H1 (cell line): Measurements from ENCODE around the gene STARD9. TPM values are rescaled to one million over a fixed set of nuclear protein-coding genes. Genes with fewer than 3 reads are reported as not detected.
A peak's percentile ranks its signal among the peaks of the same experiment; 100 is the strongest.

Source experiments
- CTCF ChIA-PET: fragments of 300-600 bp; sonication (Branson Sonifier 250); formaldehyde crosslinking; loops from one replicate; lab custom pipeline; 2021; ENCODE audit not compliant: partially characterized antibody; lab: Charles Lee
- POLR2A ChIA-PET: fragments of 300-600 bp; sonication (Branson Sonifier 250); formaldehyde crosslinking; loops from one replicate; lab custom pipeline; 2021; ENCODE audit warnings: inconsistent platforms; ENCODE audit not compliant: partially characterized antibody; lab: Charles Lee
- DNase-seq, 2 experiments: peaks; one replicate each; pipeline versions ENCODE4 v3.0.0 to v3.0.0-alpha.2; 2010 to 2022; ENCODE audit warnings: low spot score in 2 of 2, low read depth in 1 of 2, mixed read lengths in 1 of 2
- FAIRE-seq: peaks from 2 replicates; lab custom pipeline; 2011; peaks lifted over from hg19 to GRCh38; lab: Jason Lieb, UNC
- H2AFZ ChIP-seq: 2 replicates; pipeline ENCODE4 v1.8.1; 2012; ENCODE audit warnings: low read length, inconsistent platforms
- H2AK5ac ChIP-seq: 2 replicates; pipeline ENCODE4 v1.6.1; 2013; ENCODE audit warnings: low read depth, low read length
- H2BK120ac ChIP-seq: replicated peaks from 2 replicates; pipeline ENCODE3; 2013; ENCODE audit warnings: low read depth, low read length, inconsistent platforms
- H2BK12ac ChIP-seq: 2 replicates; pipeline ENCODE4 v1.6.1; 2013; ENCODE audit warnings: low read depth, low read length
- H2BK15ac ChIP-seq: 2 replicates; pipeline ENCODE4 v1.6.1; 2013; ENCODE audit warnings: low read length
- H2BK20ac ChIP-seq: 2 replicates; pipeline ENCODE4 v1.6.1; 2013; ENCODE audit warnings: low read length
- H2BK5ac ChIP-seq: 2 replicates; pipeline ENCODE4 v1.6.1; 2013; ENCODE audit warnings: low read depth, low read length
- H3K14ac ChIP-seq: 2 replicates; pipeline ENCODE4 v1.6.1; 2013; ENCODE audit warnings: inconsistent platforms; ENCODE audit not compliant: insufficient read length
- H3K18ac ChIP-seq: 2 replicates; pipeline ENCODE4 v1.6.1; 2013; ENCODE audit warnings: low read length; ENCODE audit errors: extremely low read depth
- H3K23ac ChIP-seq: 2 replicates; pipeline ENCODE4 v1.6.1; 2013; ENCODE audit warnings: inconsistent platforms; ENCODE audit not compliant: insufficient read length
- H3K23me2 ChIP-seq: 2 replicates; pipeline ENCODE4 v1.6.1; 2013; ENCODE audit warnings: low read depth, low read length
- H3K27ac ChIP-seq: 2 replicates; pipeline ENCODE4 v1.6.1; 2011; ENCODE audit warnings: low read depth, low read length, inconsistent platforms
- H3K27me3 ChIP-seq, 4 experiments: replicated peaks in 1 of 4; 1 replicate in 1 of 4; 2 replicates in 3 of 4; pipeline versions ENCODE4 v1.6.1 to v1.8.1; 2011 to 2013; ENCODE audit warnings: low read length in 3 of 4, mild to moderate bottlenecking in 3 of 4, inconsistent platforms in 2 of 4, mixed read lengths in 2 of 4, moderate library complexity in 1 of 4; ENCODE audit not compliant: control insufficient read depth in 3 of 4, insufficient read depth in 3 of 4; ENCODE audit errors: extremely low read depth in 1 of 4
- H3K36me3 ChIP-seq, 4 experiments: 2 replicates each; pipeline versions ENCODE4 v1.6.1 to v1.8.1; 2011 to 2013; ENCODE audit warnings: mild to moderate bottlenecking in 4 of 4, low read length in 3 of 4, moderate library complexity in 2 of 4, control low read depth in 1 of 4, inconsistent platforms in 1 of 4; ENCODE audit not compliant: insufficient read depth in 4 of 4, control insufficient read depth in 2 of 4
- H3K4ac ChIP-seq: replicated peaks from 2 replicates; pipeline ENCODE3; 2013; ENCODE audit warnings: low read length, low read depth, mixed read lengths, inconsistent platforms; ENCODE audit not compliant: insufficient read length
- H3K4me1 ChIP-seq, 4 experiments: replicated peaks in 1 of 4; 1 replicate in 1 of 4; 2 replicates in 3 of 4; pipeline versions ENCODE4 v1.6.1 to v1.8.1; 2011 to 2013; ENCODE audit warnings: low read length in 3 of 4, inconsistent platforms in 2 of 4, mixed read lengths in 1 of 4; ENCODE audit not compliant: insufficient read depth in 4 of 4, control insufficient read depth in 3 of 4
- H3K4me2 ChIP-seq, 2 experiments: 2 replicates each; pipeline versions ENCODE4 v1.6.1 to v1.8.1; 2011 to 2013; ENCODE audit warnings: low read depth in 2 of 2, low read length in 2 of 2, control low read depth in 1 of 2, inconsistent platforms in 1 of 2, mild to moderate bottlenecking in 1 of 2; ENCODE audit not compliant: insufficient read depth in 1 of 2
- H3K4me3 ChIP-seq, 4 experiments: fragments of 200-600, 300-600 bp in 1 of 4; sonication (generic), shearing (Covaris generic), sonication (Bioruptor Twin) in 1 of 4; 2 replicates each; pipeline versions ENCODE4 v1.5.1 to v1.8.1; 2011 to 2016; ENCODE audit warnings: low read length in 4 of 4, low read depth in 3 of 4, control low read depth in 2 of 4, inconsistent platforms in 2 of 4, mild to moderate bottlenecking in 2 of 4, mixed read lengths in 1 of 4, moderate library complexity in 1 of 4; ENCODE audit not compliant: insufficient read depth in 2 of 4; ENCODE audit errors: extremely low read depth in 1 of 4
- H3K56ac ChIP-seq: replicated peaks from 2 replicates; pipeline ENCODE3; 2013; ENCODE audit warnings: low read depth, mild to moderate bottlenecking, mixed read lengths, low read length, inconsistent platforms; ENCODE audit not compliant: insufficient read length
- H3K79me1 ChIP-seq: 2 replicates; pipeline ENCODE4 v1.6.1; 2013; ENCODE audit warnings: low read depth, low read length, control low read depth
- H3K79me2 ChIP-seq, 2 experiments: 2 replicates each; pipeline versions ENCODE4 v1.6.1 to v1.8.1; 2012 to 2013; ENCODE audit warnings: low read length in 2 of 2, mild to moderate bottlenecking in 2 of 2, inconsistent platforms in 1 of 2; ENCODE audit not compliant: insufficient read depth in 2 of 2, control insufficient read depth in 1 of 2
- H3K9ac ChIP-seq, 4 experiments: replicated peaks in 1 of 4; 1 replicate in 1 of 4; 2 replicates in 3 of 4; pipeline versions ENCODE4 v1.6.1 to v1.8.1; 2011 to 2013; ENCODE audit warnings: low read depth in 3 of 4, low read length in 3 of 4, control low read depth in 2 of 4, mild to moderate bottlenecking in 2 of 4, moderate library complexity in 2 of 4, inconsistent platforms in 1 of 4; ENCODE audit errors: extremely low read depth in 1 of 4
- H3K9me3 ChIP-seq, 2 experiments: 2 replicates each; pipeline versions ENCODE4 v1.6.1 to v1.8.1; 2012 to 2013; ENCODE audit warnings: mild to moderate bottlenecking in 2 of 2, moderate library complexity in 2 of 2, control low read depth in 1 of 2, inconsistent platforms in 1 of 2, low read depth in 1 of 2, low read length in 1 of 2, mixed read lengths in 1 of 2; ENCODE audit not compliant: insufficient read depth in 2 of 2
- H4K20me1 ChIP-seq, 2 experiments: replicated peaks in 1 of 2; 2 replicates each; pipeline versions ENCODE3 to v1.8.1; 2011 to 2013; ENCODE audit warnings: inconsistent platforms in 2 of 2, low read length in 2 of 2, mild to moderate bottlenecking in 1 of 2; ENCODE audit not compliant: insufficient read depth in 2 of 2, control insufficient read depth in 1 of 2
- H4K5ac ChIP-seq: 2 replicates; pipeline ENCODE4 v1.6.1; 2013; ENCODE audit warnings: low read length, low read depth, mixed read lengths, inconsistent platforms; ENCODE audit not compliant: insufficient read length
- H4K8ac ChIP-seq: 2 replicates; pipeline ENCODE4 v1.8.0; 2013; ENCODE audit warnings: mild to moderate bottlenecking, moderate library complexity, low read length, inconsistent platforms; ENCODE audit not compliant: insufficient read depth; ENCODE audit errors: extremely low read depth
- H4K91ac ChIP-seq: replicated peaks from 2 replicates; pipeline ENCODE3; 2013; ENCODE audit warnings: low read length, mixed read lengths, inconsistent platforms; ENCODE audit not compliant: insufficient read length
- CBX5 ChIP-seq: fragments of 300-800, 300-1000 bp; sonication (generic); IDR thresholded peaks from 2 replicates; pipeline ENCODE4 v1.7.1; 2016; ENCODE audit warnings: antibody characterized with exemption, low read length, low read depth
- CBX8 ChIP-seq: fragments of 300-800, 300-1000 bp; sonication (generic); IDR thresholded peaks from 2 replicates; pipeline ENCODE4 v1.7.1; 2016; ENCODE audit warnings: low read depth, low read length, borderline replicate concordance
- CREB1 ChIP-seq: IDR thresholded peaks from 2 replicates; pipeline ENCODE4 v1.6.1; 2012; ENCODE audit warnings: inconsistent platforms
- CTBP2 ChIP-seq: IDR thresholded peaks from 2 replicates; pipeline ENCODE4 v1.7.0; 2011; ENCODE audit warnings: borderline replicate concordance, mild to moderate bottlenecking, moderate library complexity, mixed read lengths, low read length; ENCODE audit not compliant: insufficient read depth, insufficient read length
- GTF2F1 ChIP-seq: IDR thresholded peaks from 2 replicates; pipeline ENCODE4 v1.6.1; 2012; ENCODE audit warnings: low read depth, low read length, improper control_type of control experiment, borderline replicate concordance
- POLR2A ChIP-seq, 2 experiments: IDR thresholded peaks; 1 replicate in 1 of 2; 2 replicates in 1 of 2; pipeline ENCODE4 v1.6.1; 2011; ENCODE audit warnings: low read depth in 2 of 2, low read length in 2 of 2, mild to moderate bottlenecking in 2 of 2; ENCODE audit errors: control extremely low read depth in 1 of 2
- SRF ChIP-seq: IDR thresholded peaks from 2 replicates; pipeline ENCODE4 v1.6.1; 2011; ENCODE audit warnings: mild to moderate bottlenecking, low read depth, low read length, moderate library complexity
- TBP ChIP-seq: IDR thresholded peaks from 2 replicates; pipeline ENCODE4 v1.6.1; 2011; ENCODE audit warnings: low read depth, low read length, improper control_type of control experiment
- WGBS, 2 experiments: shearing (Covaris generic) in 1 of 2; methylation state at CpG; one replicate each; pipeline versions ENCODE4 v1.1.6 to v1.1.7; 2013 to 2015; ENCODE audit warnings: low lambda C conversion rate in 2 of 2, mixed read lengths in 2 of 2, inconsistent platforms in 1 of 2, low coverage in 1 of 2, missing lambda C conversion rate in 1 of 2; ENCODE audit not compliant: insufficient replicate concordance in 2 of 2, insufficient coverage in 1 of 2, insufficient read length in 1 of 2; ENCODE audit errors: extremely low coverage in 1 of 2, missing lambda C conversion rate in 1 of 2; 5-methylcytosine and 5-hydroxymethylcytosine counted together
- polyA plus RNA-seq, 7 experiments: library from polyadenylated mRNA; depleted of rRNA in 3 of 7; stranded (reverse) in 5 of 7; unstranded in 2 of 7; fragments of >200 nt in 5 of 7; fragments of 200-250 nt in 2 of 7; gene quantifications; 1 replicate in 5 of 7; 2 replicates in 1 of 7; 4 replicates in 1 of 7; pipeline versions ENCODE4 v1.2.1 to v1.2.3, GENCODE V29; 2011 to 2013; ENCODE audit warnings: missing spikeins in 2 of 7, mixed read lengths in 2 of 7
- total RNA-seq: library from RNA; stranded (reverse); fragmentation: NEBNext Ultra II Directional; extraction: Animal tissue kit (Norgen Biotek cat#: 25700); gene quantifications from 2 replicates; pipeline ENCODE4 v1.2.1, GENCODE V29; 2021
- TF ChIP-seq, protein P1 (sequence below): IDR thresholded peaks from 2 replicates; pipeline ENCODE4 v1.6.1; 2012; ENCODE audit warnings: inconsistent platforms
- TF ChIP-seq, protein P2 (sequence below): IDR thresholded peaks from 2 replicates; pipeline ENCODE4 v1.6.1; 2011; ENCODE audit warnings: low read length, improper control_type of control experiment

The STARD9 gene
- total and polyA plus RNA-seq, 2 of the 8 experiments (the other 6 are each of a cell fraction or from before 2014, with no cell fraction given), result 2.8 to 7.0 TPM

DNA sequence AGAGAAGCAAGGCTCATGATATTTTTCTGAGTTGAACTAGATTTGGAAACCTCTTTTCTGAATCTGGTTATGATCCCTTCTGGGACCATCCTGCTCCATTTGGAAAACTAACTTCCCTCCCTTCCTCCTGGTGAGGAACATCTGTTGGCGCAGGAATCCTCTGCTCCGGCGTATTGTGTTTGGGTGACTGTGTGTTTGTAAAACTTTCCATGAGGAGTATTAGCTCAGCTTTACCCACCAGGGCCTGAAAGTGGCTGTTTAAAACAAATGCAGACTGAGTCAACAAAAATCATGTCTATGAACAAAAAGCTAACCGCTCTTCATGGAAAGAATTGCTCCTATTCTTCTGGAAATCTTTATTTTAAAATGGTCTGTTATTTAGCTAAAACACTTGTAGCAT, 17.7 kb downstream of the STARD9 start:
- TF ChIP-seq GTF2F1 (no peak), TBP (no peak), CBX5 (no peak), SRF (no peak), CBX8 (no peak), CREB1 (no peak), POLR2A (IDR thresholded peaks at IDR 0.05; ENCODE audit: control extremely low read depth in 1 of 2, low read depth in 2 of 2, low read length in 2 of 2) (no peak), CTBP2 (no peak)
- TF ChIP-seq, protein P1, sequence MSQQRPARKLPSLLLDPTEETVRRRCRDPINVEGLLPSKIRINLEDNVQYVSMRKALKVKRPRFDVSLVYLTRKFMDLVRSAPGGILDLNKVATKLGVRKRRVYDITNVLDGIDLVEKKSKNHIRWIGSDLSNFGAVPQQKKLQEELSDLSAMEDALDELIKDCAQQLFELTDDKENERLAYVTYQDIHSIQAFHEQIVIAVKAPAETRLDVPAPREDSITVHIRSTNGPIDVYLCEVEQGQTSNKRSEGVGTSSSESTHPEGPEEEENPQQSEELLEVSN, result no peak
- TF ChIP-seq, protein P2, sequence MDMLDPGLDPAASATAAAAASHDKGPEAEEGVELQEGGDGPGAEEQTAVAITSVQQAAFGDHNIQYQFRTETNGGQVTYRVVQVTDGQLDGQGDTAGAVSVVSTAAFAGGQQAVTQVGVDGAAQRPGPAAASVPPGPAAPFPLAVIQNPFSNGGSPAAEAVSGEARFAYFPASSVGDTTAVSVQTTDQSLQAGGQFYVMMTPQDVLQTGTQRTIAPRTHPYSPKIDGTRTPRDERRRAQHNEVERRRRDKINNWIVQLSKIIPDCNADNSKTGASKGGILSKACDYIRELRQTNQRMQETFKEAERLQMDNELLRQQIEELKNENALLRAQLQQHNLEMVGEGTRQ, result no peak
- TF ChIP-seq, all 59 proteins: peak for 0
- Histone ChIP-seq H4K91ac (no peak overlapping the region), H4K20me1 (no peaks in the 10 kb centered on the region), H2BK20ac (no peak overlapping the region), H3K18ac (no peak overlapping the region), H3K9ac (no peak overlapping the region), H2AK5ac (no peak overlapping the region), H3K4ac (no peak overlapping the region), H2BK5ac (no peak overlapping the region), H3K9me3 (no peaks in the 10 kb centered on the region), H3K4me2 (no peak overlapping the region), H3K36me3 (no peaks in the 10 kb centered on the region), H3K4me3 (no peak overlapping the region), H3K27me3 (no peaks in the 10 kb centered on the region), H3K23ac (peak overlapping the region; percentile 96), H3K14ac (no peak overlapping the region), H3K56ac (no peak overlapping the region), H3K79me1 (no peaks in the 10 kb centered on the region), H2AFZ (no peak overlapping the region), H2BK12ac (no peak overlapping the region), H4K8ac (no peak overlapping the region), H3K23me2 (no peaks in the 10 kb centered on the region), H3K27ac (no peak overlapping the region), H4K5ac (no peak overlapping the region), H3K79me2 (no peaks in the 10 kb centered on the region), H3K4me1 (peaks cover 0 to 4% (median under 1%) of the 10 kb centered on the region in 4 experiments; a peak in 2 of 7 replicates), H2BK120ac (no peak overlapping the region), H2BK15ac (no peak overlapping the region)
- DNase-seq, result no peak
- CTCF ChIA-PET, result interaction anchor here (1.2 to 3.2 kb wide), 7 partner anchors 9 to 124 kb away, joined by 3 to 28 read pairs (median 7); no protein-coding TSS in a partner anchor
- WGBS, 2 experiments, result 96% methylated on average over 4 of the region's 4 CpGs; no CpG with 5 or more reads in 1 of the 2 experiments
- POLR2A ChIA-PET, result interaction anchor here (0.6 to 1.9 kb wide), 2 partner anchors 16 to 250 kb away, joined by 3 read pairs; no protein-coding TSS in a partner anchor
- no peak for FAIRE-seq
